GM12878 (cell line): ENCODE data around the gene ZFC3H1. TPM values are rescaled to one million over a fixed set of nuclear protein-coding genes. Genes with fewer than 3 reads are reported as not detected.

Source experiments
- ATF7 ChIP-seq: fragments of 450-650 bp; IDR thresholded peaks from 2 replicates; pipeline ENCODE4 v1.6.1; 2016; ENCODE audit warnings: low read depth, mild to moderate bottlenecking
- BCL11A ChIP-seq: IDR thresholded peaks from 2 replicates; pipeline ENCODE4 v1.6.1; 2011; ENCODE audit warnings: low read depth, low read length
- CHD2 ChIP-seq: IDR thresholded peaks from 2 replicates; pipeline ENCODE4 v1.6.1; 2011; ENCODE audit warnings: low read depth, low read length, improper control_type of control experiment, borderline replicate concordance
- DPF2 ChIP-seq: fragments of 450-650 bp; IDR thresholded peaks from 2 replicates; pipeline ENCODE4 v1.6.1; 2017; ENCODE audit warnings: mild to moderate bottlenecking
- EP300 ChIP-seq, 2 experiments: fragments of 150-350 bp in 1 of 2; IDR thresholded peaks; 2 replicates each; pipeline ENCODE4 v1.6.1; 2011 to 2012; ENCODE audit warnings: low read depth in 2 of 2, low read length in 2 of 2, borderline replicate concordance in 1 of 2, improper control_type of control experiment in 1 of 2, inconsistent platforms in 1 of 2; ENCODE audit not compliant: control insufficient read depth in 1 of 2
- FOXK2 ChIP-seq: fragments of 450-650 bp; IDR thresholded peaks from 2 replicates; pipeline ENCODE4 v1.6.1; 2017; ENCODE audit warnings: mild to moderate bottlenecking, moderate library complexity
- FOXM1 ChIP-seq: IDR thresholded peaks from 2 replicates; pipeline ENCODE4 v1.6.1; 2012; ENCODE audit warnings: low read depth, mild to moderate bottlenecking, inconsistent platforms, low read length, moderate library complexity
- HSF1 ChIP-seq: fragments of 150-350 bp; IDR thresholded peaks from 2 replicates; pipeline ENCODE4 v1.6.1; 2014; ENCODE audit warnings: mild to moderate bottlenecking, low read depth, low read length
- IKZF2 ChIP-seq, 2 experiments: fragments of 450-650 bp; IDR thresholded peaks; 2 replicates each; pipeline ENCODE4 v1.6.1; 2017; ENCODE audit warnings: mild to moderate bottlenecking in 2 of 2, moderate library complexity in 2 of 2
- IRF5 ChIP-seq: fragments of 450-650 bp; IDR thresholded peaks from 2 replicates; pipeline ENCODE4 v1.6.1; 2017; ENCODE audit warnings: borderline replicate concordance
- MEF2B ChIP-seq: fragments of 450-650 bp; IDR thresholded peaks from 2 replicates; pipeline ENCODE4 v1.6.1; 2018; ENCODE audit warnings: mild to moderate bottlenecking, moderate library complexity; ENCODE audit not compliant: partially characterized antibody, poor library complexity, severe bottlenecking
- MTA2 ChIP-seq: fragments of 450-650 bp; IDR thresholded peaks from 2 replicates; pipeline ENCODE4 v1.6.1; 2016; ENCODE audit warnings: low read depth, mild to moderate bottlenecking, moderate library complexity
- NFIC ChIP-seq: IDR thresholded peaks from 2 replicates; pipeline ENCODE4 v1.6.1; 2012; ENCODE audit warnings: low read depth, mild to moderate bottlenecking, inconsistent platforms, low read length, moderate library complexity
- NFYA ChIP-seq: IDR thresholded peaks from 2 replicates; pipeline ENCODE4 v1.6.1; 2011; ENCODE audit warnings: low read depth, mild to moderate bottlenecking, low read length, improper control_type of control experiment, borderline replicate concordance
- PBX3 ChIP-seq: IDR thresholded peaks from 2 replicates; pipeline ENCODE4 v1.6.1; 2011; ENCODE audit warnings: mild to moderate bottlenecking, low read depth, low read length, moderate library complexity; ENCODE audit not compliant: insufficient replicate concordance
- REST ChIP-seq: IDR thresholded peaks from 2 replicates; pipeline ENCODE4 v1.6.1; 2012; ENCODE audit warnings: mild to moderate bottlenecking, low read depth, low read length
- RUNX3 ChIP-seq: IDR thresholded peaks from 2 replicates; pipeline ENCODE4 v1.6.1; 2012; ENCODE audit warnings: low read length, inconsistent platforms
- SKIL ChIP-seq: fragments of 450-650 bp; IDR thresholded peaks from 2 replicates; pipeline ENCODE4 v1.6.1; 2017; ENCODE audit warnings: mild to moderate bottlenecking, low read depth, inconsistent platforms; ENCODE audit not compliant: poor library complexity, severe bottlenecking
- TCF3 ChIP-seq: IDR thresholded peaks from 2 replicates; pipeline ENCODE4 v1.6.1; 2012; ENCODE audit warnings: low read depth, mild to moderate bottlenecking, low read length, borderline replicate concordance; ENCODE audit not compliant: insufficient read depth
- polyA plus RNA-seq, 11 experiments: library from polyadenylated mRNA; depleted of rRNA in 4 of 11; unstranded in 6 of 11; stranded (reverse) in 5 of 11; fragments of >200 nt; fragmentation: Nextera tagmentation in 4 of 11; fragmentation: Illumina TruSeq in 1 of 11; extraction: Ambion mirVana in 4 of 11; extraction: Trizol in 1 of 11; gene quantifications; 1 replicate in 1 of 11; 2 replicates in 10 of 11; pipeline versions ENCODE4 v1.2.1 to v1.2.3, GENCODE V29; 2011 to 2016; ENCODE audit warnings: inconsistent platforms in 2 of 11, missing spikeins in 2 of 11, low read depth in 1 of 11
- total RNA-seq, 4 experiments: library from RNA; depleted of rRNA in 3 of 4; stranded (reverse); fragments of >200 nt in 3 of 4; fragmentation: Illumina TruSeq in 1 of 4; extraction: Trizol in 1 of 4; gene quantifications; 2 replicates each; pipeline versions ENCODE4 v1.2.1 to v1.2.3, GENCODE V29; 2013 to 2021

The ZFC3H1 gene
- total and polyA plus RNA-seq, 10 of the 15 experiments (the other 5 are each of a cell fraction or from before 2014, with no cell fraction given): 11.2 to 88.7 (median 25.9) TPM

- TF ChIP-seq ATF7: no peak
- peak in 1 of 2 experiments; percentile 26; a peak in 1 of 4 replicates for TF ChIP-seq EP300 (IDR thresholded peaks at IDR 0.05; ENCODE audit: borderline replicate concordance in 1 of 2, control insufficient read depth in 1 of 2, low read depth in 2 of 2, low read length in 2 of 2)
- TF ChIP-seq DPF2: 0 out of 2 replicates have a peak, but pooled peaks have one; percentile 27
- TF ChIP-seq PBX3: no peak
- peak; percentile 5; the same call in 1 of the 2 replicates for TF ChIP-seq BCL11A
- TF ChIP-seq NFYA: no peak
- peak; percentile 55; the same call in 1 of the 2 replicates for TF ChIP-seq MTA2
- peak; percentile 62 for TF ChIP-seq MEF2B
- TF ChIP-seq CHD2: no peak
- TF ChIP-seq HSF1: no peak
- TF ChIP-seq NFIC: 0 out of 2 replicates have a peak, but pooled peaks have one; percentile 14
- TF ChIP-seq IRF5: no peak
- peak; percentile 79 for TF ChIP-seq RUNX3
- no peak for TF ChIP-seq FOXK2
- 0 out of 2 replicates have a peak, but pooled peaks have one; percentile 7 for TF ChIP-seq FOXM1
- no peak for TF ChIP-seq TCF3
- TF ChIP-seq SKIL: peak; percentile 57
- TF ChIP-seq IKZF2 (IDR thresholded peaks at IDR 0.05): peak; percentile 7 to 31; a peak in 1 of 4 replicates
- no peak for TF ChIP-seq REST
These were observed 30.6 kb upstream of the ZFC3H1 start (continued) for GRCh38 chr12:71694099-71694820.
